ENCODE measurements around the gene NPHP4.

GRCh38 chr1:5980314-5981008 lies 11.8 kb downstream of the NPHP4 start:
- no peak for TF ChIP-seq ZNF274 (IDR thresholded peaks at IDR 0.05; ENCODE audit: low read depth, low read length)
- no peak for TF ChIP-seq YY1 (IDR thresholded peaks at IDR 0.05; ENCODE audit: insufficient read depth, insufficient read length)
